Esophagus squamous epithelium (tissue), 5 donors: ENCODE measurements around the gene TPBG. TPM values are rescaled to one million over a fixed set of nuclear protein-coding genes. Genes with fewer than 3 reads are reported as not detected.
"Not testable (repeated sequence)": the region's sequence is repeated elsewhere in the genome, so short reads cannot be mapped to it uniquely, and the experiment has no call there.

Experiments used
- DNase-seq: peaks from one replicate; lab custom pipeline; 2025; lab: John Stamatoyannopoulos, UW
- H3K27ac ChIP-seq, 4 donors: fragments of 200-600 bp; sonication (generic); one replicate each; pipeline ENCODE4 v1.5.1; 2016 to 2019; ENCODE audit warnings: mild to moderate bottlenecking in 1 of 4
- H3K27me3 ChIP-seq, 4 donors: fragments of 200-600 bp; sonication (generic); 1 replicate in 3 of 4; 2 replicates in 1 of 4; pipeline versions ENCODE4 v1.5.1 to v1.6.0; 2017 to 2021; ENCODE audit warnings: antibody characterized with exemption in 1 of 4
- H3K36me3 ChIP-seq, 3 donors: fragments of 200-600 bp; sonication (generic); one replicate each; pipeline ENCODE4 v1.5.1; 2016 to 2019
- H3K4me1 ChIP-seq, 3 donors: fragments of 200-600 bp; sonication (generic); one replicate each; pipeline ENCODE4 v1.5.1; 2017 to 2019
- H3K4me3 ChIP-seq, 4 donors: fragments of 200-600 bp; sonication (generic); 1 replicate in 3 of 4; 2 replicates in 1 of 4; pipeline ENCODE4 v1.5.1; 2016 to 2019; ENCODE audit warnings: mild to moderate bottlenecking in 2 of 4, moderate library complexity in 1 of 4
- H3K9me3 ChIP-seq, 3 donors: fragments of 200-600 bp; sonication (generic); one replicate each; pipeline ENCODE4 v1.5.1; 2016 to 2019
- CTCF ChIP-seq, 6 experiments: fragments of 450-650 bp in 4 of 6; fragments of 200-600 bp in 2 of 6; sonication (generic) in 2 of 6; IDR thresholded peaks; one replicate each; pipeline ENCODE4 v1.5.1; 2016 to 2019; ENCODE audit warnings: antibody characterized with exemption in 6 of 6, mild to moderate bottlenecking in 4 of 6, moderate library complexity in 4 of 6
- POLR2A ChIP-seq, 4 donors: fragments of 450-650 bp; IDR thresholded peaks; one replicate each; pipeline ENCODE4 v1.6.1; 2017; ENCODE audit warnings: antibody characterized with exemption in 4 of 4, mild to moderate bottlenecking in 4 of 4, moderate library complexity in 3 of 4
- WGBS, 2 donors: methylation state at CpG; one replicate each; pipeline ENCODE4 v1.1.5; 2018; 5-methylcytosine and 5-hydroxymethylcytosine counted together
- intact Hi-C: fragments of 100-400 bp; cut with DNase I; formaldehyde crosslinking; loops from one replicate; pipeline ENCODE4 v1.15.0; 2022
- total RNA-seq, 4 donors: library from RNA; depleted of rRNA; stranded (reverse); fragments of >200 nt; gene quantifications; one replicate each; pipeline ENCODE4 v1.1.0, GENCODE V29; 2016
- donor health status: DM: yes; HTN: yes; CAD: no.

TPBG gene
- total RNA-seq, 4 donors from 2014 or later: 18.2 to 41.9 (median 31.5) TPM

GRCh38 chr6:82381278-82381677 lies 17.7 kb downstream of the TPBG start:
- intact Hi-C loops: no loop called here
- no peak for TF ChIP-seq POLR2A (IDR thresholded peaks at IDR 0.05)
- TF ChIP-seq CTCF (IDR thresholded peaks at IDR 0.05): no peak
- Histone ChIP-seq H3K9me3 (no peaks in the 10 kb centered on the region), H3K4me3 (no peak overlapping the region), H3K27me3 (no peaks in the 10 kb centered on the region), H3K36me3 (no peaks in the 10 kb centered on the region), H3K27ac (peak overlapping the region in 2 of 4 donors; percentile 31 to 39), H3K4me1 (peaks cover 0 to 15% (median 13%) of the 10 kb centered on the region in 3 donors)
- DNase-seq: no peak
- WGBS, 2 donors: 60 to 71% methylated on average over 1 of the region's 1 CpG

GRCh38 chr6:82385102-82385501 lies 21.5 kb downstream of the TPBG start:
- TF ChIP-seq CTCF (IDR thresholded peaks at IDR 0.05) (no peak), POLR2A (IDR thresholded peaks at IDR 0.05) (no peak)
- Histone ChIP-seq H3K4me3 (no peak overlapping the region), H3K36me3 (no peaks in the 10 kb centered on the region), H3K27me3 (no peaks in the 10 kb centered on the region), H3K4me1 (peaks cover 0 to 19% (median 15%) of the 10 kb centered on the region in 3 donors), H3K27ac (peak overlapping the region in 2 of 4 donors; percentile 45 to 65), H3K9me3 (no peaks in the 10 kb centered on the region)
- 40 to 51% methylated on average over 2 to 3 of the region's 3 CpGs for WGBS, 2 donors
- DNase-seq: no peak
- intact Hi-C loops: no loop called here

- peak overlapping the region in 2 of 4 donors; percentile 17 to 45 for H3K27ac ChIP-seq
- H3K36me3 ChIP-seq: no peaks in the 10 kb centered on the region
- peaks cover 0 to 19% (median 15%) of the 10 kb centered on the region in 3 donors for H3K4me1 ChIP-seq
- H3K27me3 ChIP-seq: no peaks in the 10 kb centered on the region
- no peaks in the 10 kb centered on the region for H3K9me3 ChIP-seq
- no peak for DNase-seq
- H3K4me3 ChIP-seq: no peak overlapping the region
- intact Hi-C loops: no loop called here
- TF ChIP-seq POLR2A (IDR thresholded peaks at IDR 0.05) (no peak), CTCF (IDR thresholded peaks at IDR 0.05) (no peak)
- WGBS, 2 donors: 30 to 41% methylated on average over 2 of the region's 2 CpGs
Measured at GRCh38 chr6:82385546-82385945, 21.9 kb downstream of the TPBG start.

- Histone ChIP-seq H3K27me3 (no peaks in the 10 kb centered on the region), H3K36me3 (no peaks in the 10 kb centered on the region), H3K27ac (peak overlapping the region in 2 of 4 donors; percentile 4 to 17), H3K4me3 (no peak overlapping the region), H3K9me3 (no peaks in the 10 kb centered on the region), H3K4me1 (peaks cover 0 to 19% (median 11%) of the 10 kb centered on the region in 3 donors)
- TF ChIP-seq CTCF (IDR thresholded peaks at IDR 0.05): no peak
- TF ChIP-seq POLR2A (IDR thresholded peaks at IDR 0.05): no peak
- DNase-seq: no peak
- intact Hi-C loops: no loop called here
- 65 to 70% methylated on average over 2 of the region's 2 CpGs for WGBS, 2 donors
Measured at GRCh38 chr6:82385961-82386360, 22.3 kb downstream of the TPBG start.

- WGBS, 2 donors: 79% methylated on average over 14 of the region's 15 CpGs; no CpG with 5 or more reads in 1 of the 2 donors
- H3K27ac ChIP-seq, H3K27me3 ChIP-seq, DNase-seq, H3K4me3 ChIP-seq, intact Hi-C loops, H3K36me3 ChIP-seq, H3K9me3 ChIP-seq: not testable (repeated sequence)
- H3K4me1 ChIP-seq: peaks cover 4 to 25% (median 10%) of the 10 kb centered on the region in 3 donors
Measured at GRCh38 chr6:82394770-82395169, 31.2 kb downstream of the TPBG start.
